H1 (cell line): ENCODE results near the gene TRIM7. TPM values are rescaled to one million over a fixed set of nuclear protein-coding genes. Genes with fewer than 3 reads are reported as not detected.

Experiments used
- BCL11A ChIP-seq, 2 experiments: IDR thresholded peaks; one replicate each; pipeline ENCODE4 v1.6.1; 2011; ENCODE audit warnings: low read depth in 2 of 2, low read length in 2 of 2, mild to moderate bottlenecking in 2 of 2
- polyA plus RNA-seq, 7 experiments: library from polyadenylated mRNA; depleted of rRNA in 3 of 7; stranded (reverse) in 5 of 7; unstranded in 2 of 7; fragments of >200 nt in 5 of 7; fragments of 200-250 nt in 2 of 7; gene quantifications; 1 replicate in 5 of 7; 2 replicates in 1 of 7; 4 replicates in 1 of 7; pipeline versions ENCODE4 v1.2.1 to v1.2.3, GENCODE V29; 2011 to 2013; ENCODE audit warnings: missing spikeins in 2 of 7, mixed read lengths in 2 of 7
- total RNA-seq: library from RNA; stranded (reverse); fragmentation: NEBNext Ultra II Directional; extraction: Animal tissue kit (Norgen Biotek cat#: 25700); gene quantifications from 2 replicates; pipeline ENCODE4 v1.2.1, GENCODE V29; 2021
- TF ChIP-seq, protein P1 (sequence below): fragments of 300-600 bp; sonication (generic); IDR thresholded peaks from 2 replicates; pipeline ENCODE4 v1.7.1; 2012; ENCODE audit warnings: low read length, moderate library complexity, mild to moderate bottlenecking, inconsistent platforms; ENCODE audit not compliant: insufficient replicate concordance

TRIM7 gene
- total and polyA plus RNA-seq, 2 of the 8 experiments (the other 6 are each of a cell fraction or from before 2014, with no cell fraction given) = 0.36 to 0.47 TPM

DNA sequence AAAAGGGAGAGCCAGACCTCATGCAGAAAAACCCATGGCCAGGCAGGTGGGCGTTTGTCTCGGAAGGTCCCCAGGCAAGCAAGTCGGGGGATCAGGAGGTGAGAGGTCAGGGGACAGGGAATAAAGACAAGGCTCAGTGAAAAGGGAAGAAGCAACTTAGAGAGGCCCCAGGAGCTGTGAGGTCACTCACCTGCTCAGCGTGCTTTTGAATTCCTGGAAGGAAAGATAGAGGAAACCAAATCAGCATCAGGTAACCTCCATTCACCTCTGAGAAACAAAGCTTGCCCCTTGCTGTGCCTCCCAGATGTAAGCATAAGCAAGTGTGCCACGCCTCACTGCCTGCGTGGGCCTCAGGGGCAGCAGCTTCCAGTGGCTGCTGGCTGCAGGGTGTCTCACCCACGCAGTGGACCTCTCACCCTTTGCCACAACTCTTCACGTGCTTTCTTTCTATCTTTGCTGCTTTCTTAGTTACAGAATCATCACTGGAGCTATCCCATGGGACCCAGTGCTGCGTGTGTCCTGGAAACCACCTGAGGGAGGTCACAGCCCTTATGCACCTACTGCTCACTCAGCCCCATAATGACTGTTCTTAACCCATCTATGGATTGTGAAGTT lies 6.0 kb downstream of the TRIM7 start (continued):
- TF ChIP-seq, protein P1, sequence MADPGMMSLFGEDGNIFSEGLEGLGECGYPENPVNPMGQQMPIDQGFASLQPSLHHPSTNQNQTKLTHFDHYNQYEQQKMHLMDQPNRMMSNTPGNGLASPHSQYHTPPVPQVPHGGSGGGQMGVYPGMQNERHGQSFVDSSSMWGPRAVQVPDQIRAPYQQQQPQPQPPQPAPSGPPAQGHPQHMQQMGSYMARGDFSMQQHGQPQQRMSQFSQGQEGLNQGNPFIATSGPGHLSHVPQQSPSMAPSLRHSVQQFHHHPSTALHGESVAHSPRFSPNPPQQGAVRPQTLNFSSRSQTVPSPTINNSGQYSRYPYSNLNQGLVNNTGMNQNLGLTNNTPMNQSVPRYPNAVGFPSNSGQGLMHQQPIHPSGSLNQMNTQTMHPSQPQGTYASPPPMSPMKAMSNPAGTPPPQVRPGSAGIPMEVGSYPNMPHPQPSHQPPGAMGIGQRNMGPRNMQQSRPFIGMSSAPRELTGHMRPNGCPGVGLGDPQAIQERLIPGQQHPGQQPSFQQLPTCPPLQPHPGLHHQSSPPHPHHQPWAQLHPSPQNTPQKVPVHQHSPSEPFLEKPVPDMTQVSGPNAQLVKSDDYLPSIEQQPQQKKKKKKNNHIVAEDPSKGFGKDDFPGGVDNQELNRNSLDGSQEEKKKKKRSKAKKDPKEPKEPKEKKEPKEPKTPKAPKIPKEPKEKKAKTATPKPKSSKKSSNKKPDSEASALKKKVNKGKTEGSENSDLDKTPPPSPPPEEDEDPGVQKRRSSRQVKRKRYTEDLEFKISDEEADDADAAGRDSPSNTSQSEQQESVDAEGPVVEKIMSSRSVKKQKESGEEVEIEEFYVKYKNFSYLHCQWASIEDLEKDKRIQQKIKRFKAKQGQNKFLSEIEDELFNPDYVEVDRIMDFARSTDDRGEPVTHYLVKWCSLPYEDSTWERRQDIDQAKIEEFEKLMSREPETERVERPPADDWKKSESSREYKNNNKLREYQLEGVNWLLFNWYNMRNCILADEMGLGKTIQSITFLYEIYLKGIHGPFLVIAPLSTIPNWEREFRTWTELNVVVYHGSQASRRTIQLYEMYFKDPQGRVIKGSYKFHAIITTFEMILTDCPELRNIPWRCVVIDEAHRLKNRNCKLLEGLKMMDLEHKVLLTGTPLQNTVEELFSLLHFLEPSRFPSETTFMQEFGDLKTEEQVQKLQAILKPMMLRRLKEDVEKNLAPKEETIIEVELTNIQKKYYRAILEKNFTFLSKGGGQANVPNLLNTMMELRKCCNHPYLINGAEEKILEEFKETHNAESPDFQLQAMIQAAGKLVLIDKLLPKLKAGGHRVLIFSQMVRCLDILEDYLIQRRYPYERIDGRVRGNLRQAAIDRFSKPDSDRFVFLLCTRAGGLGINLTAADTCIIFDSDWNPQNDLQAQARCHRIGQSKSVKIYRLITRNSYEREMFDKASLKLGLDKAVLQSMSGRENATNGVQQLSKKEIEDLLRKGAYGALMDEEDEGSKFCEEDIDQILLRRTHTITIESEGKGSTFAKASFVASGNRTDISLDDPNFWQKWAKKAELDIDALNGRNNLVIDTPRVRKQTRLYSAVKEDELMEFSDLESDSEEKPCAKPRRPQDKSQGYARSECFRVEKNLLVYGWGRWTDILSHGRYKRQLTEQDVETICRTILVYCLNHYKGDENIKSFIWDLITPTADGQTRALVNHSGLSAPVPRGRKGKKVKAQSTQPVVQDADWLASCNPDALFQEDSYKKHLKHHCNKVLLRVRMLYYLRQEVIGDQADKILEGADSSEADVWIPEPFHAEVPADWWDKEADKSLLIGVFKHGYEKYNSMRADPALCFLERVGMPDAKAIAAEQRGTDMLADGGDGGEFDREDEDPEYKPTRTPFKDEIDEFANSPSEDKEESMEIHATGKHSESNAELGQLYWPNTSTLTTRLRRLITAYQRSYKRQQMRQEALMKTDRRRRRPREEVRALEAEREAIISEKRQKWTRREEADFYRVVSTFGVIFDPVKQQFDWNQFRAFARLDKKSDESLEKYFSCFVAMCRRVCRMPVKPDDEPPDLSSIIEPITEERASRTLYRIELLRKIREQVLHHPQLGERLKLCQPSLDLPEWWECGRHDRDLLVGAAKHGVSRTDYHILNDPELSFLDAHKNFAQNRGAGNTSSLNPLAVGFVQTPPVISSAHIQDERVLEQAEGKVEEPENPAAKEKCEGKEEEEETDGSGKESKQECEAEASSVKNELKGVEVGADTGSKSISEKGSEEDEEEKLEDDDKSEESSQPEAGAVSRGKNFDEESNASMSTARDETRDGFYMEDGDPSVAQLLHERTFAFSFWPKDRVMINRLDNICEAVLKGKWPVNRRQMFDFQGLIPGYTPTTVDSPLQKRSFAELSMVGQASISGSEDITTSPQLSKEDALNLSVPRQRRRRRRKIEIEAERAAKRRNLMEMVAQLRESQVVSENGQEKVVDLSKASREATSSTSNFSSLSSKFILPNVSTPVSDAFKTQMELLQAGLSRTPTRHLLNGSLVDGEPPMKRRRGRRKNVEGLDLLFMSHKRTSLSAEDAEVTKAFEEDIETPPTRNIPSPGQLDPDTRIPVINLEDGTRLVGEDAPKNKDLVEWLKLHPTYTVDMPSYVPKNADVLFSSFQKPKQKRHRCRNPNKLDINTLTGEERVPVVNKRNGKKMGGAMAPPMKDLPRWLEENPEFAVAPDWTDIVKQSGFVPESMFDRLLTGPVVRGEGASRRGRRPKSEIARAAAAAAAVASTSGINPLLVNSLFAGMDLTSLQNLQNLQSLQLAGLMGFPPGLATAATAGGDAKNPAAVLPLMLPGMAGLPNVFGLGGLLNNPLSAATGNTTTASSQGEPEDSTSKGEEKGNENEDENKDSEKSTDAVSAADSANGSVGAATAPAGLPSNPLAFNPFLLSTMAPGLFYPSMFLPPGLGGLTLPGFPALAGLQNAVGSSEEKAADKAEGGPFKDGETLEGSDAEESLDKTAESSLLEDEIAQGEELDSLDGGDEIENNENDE = no peak
- TF ChIP-seq BCL11A (IDR thresholded peaks at IDR 0.05; ENCODE audit: low read depth in 2 of 2, low read length in 2 of 2) = no peak
